Calu3 (cell line): ENCODE data around the gene ACTR1A. TPM values are rescaled to one million over a fixed set of nuclear protein-coding genes. Genes with fewer than 3 reads are reported as not detected.

Source experiments
- BruUV-seq: library from RNA; stranded (reverse); fragments of 400-500 nt; replicated peaks from 2 replicates; lab custom pipeline; 2021; lab: Mats Ljungman, UMichigan
- CTCF ChIA-PET: fragments of 300-600 bp; sonication (Branson Sonifier 250); formaldehyde crosslinking; loops from one replicate; lab custom pipeline; 2022; ENCODE audit warnings: antibody characterized with exemption; lab: Charles Lee
- DNase-seq: peaks from one replicate; pipeline ENCODE4 v3.0.0; 2022
- H3K27ac Mint-ChIP-seq: one replicate; pipeline ENCODE4 v1.8.0; 2022; ENCODE audit warnings: mixed read lengths; ENCODE audit not compliant: unreplicated experiment
- H3K27me3 Mint-ChIP-seq: one replicate; pipeline ENCODE4 v1.8.0; 2022; ENCODE audit warnings: mixed read lengths; ENCODE audit not compliant: unreplicated experiment
- H3K36me3 Mint-ChIP-seq: one replicate; pipeline ENCODE4 v1.8.0; 2022; ENCODE audit warnings: mild to moderate bottlenecking, moderate library complexity, mixed read lengths; ENCODE audit not compliant: insufficient read depth, unreplicated experiment
- H3K4me1 Mint-ChIP-seq: one replicate; pipeline ENCODE4 v1.8.0; 2022; ENCODE audit warnings: mild to moderate bottlenecking, low read depth, mixed read lengths; ENCODE audit not compliant: unreplicated experiment
- H3K4me3 Mint-ChIP-seq: one replicate; pipeline ENCODE4 v1.8.0; 2022; ENCODE audit warnings: mild to moderate bottlenecking, low read depth, moderate library complexity, mixed read lengths; ENCODE audit not compliant: unreplicated experiment
- H3K9me3 Mint-ChIP-seq: one replicate; pipeline ENCODE4 v1.8.0; 2022; ENCODE audit warnings: low read depth, mixed read lengths; ENCODE audit not compliant: unreplicated experiment
- intact Hi-C: fragments of 100-400 bp; cut with micrococcal nuclease; formaldehyde crosslinking; loops from one replicate; pipeline ENCODE4 v1.10.0; 2022; ENCODE audit not compliant: unreplicated experiment
- total RNA-seq: library from RNA; stranded (reverse); gene quantifications from 2 replicates; pipeline ENCODE4 v1.2.3, GENCODE V29; 2022
- TF ChIP-seq, protein P1 (sequence below): fragments of 200-600 bp; IDR thresholded peaks from one replicate; pipeline ENCODE4 v1.8.0; 2022; ENCODE audit warnings: antibody characterized with exemption; ENCODE audit not compliant: unreplicated experiment

The ACTR1A gene
- total RNA-seq, 1 experiment from 2014 or later: 48.2 TPM

DNA sequence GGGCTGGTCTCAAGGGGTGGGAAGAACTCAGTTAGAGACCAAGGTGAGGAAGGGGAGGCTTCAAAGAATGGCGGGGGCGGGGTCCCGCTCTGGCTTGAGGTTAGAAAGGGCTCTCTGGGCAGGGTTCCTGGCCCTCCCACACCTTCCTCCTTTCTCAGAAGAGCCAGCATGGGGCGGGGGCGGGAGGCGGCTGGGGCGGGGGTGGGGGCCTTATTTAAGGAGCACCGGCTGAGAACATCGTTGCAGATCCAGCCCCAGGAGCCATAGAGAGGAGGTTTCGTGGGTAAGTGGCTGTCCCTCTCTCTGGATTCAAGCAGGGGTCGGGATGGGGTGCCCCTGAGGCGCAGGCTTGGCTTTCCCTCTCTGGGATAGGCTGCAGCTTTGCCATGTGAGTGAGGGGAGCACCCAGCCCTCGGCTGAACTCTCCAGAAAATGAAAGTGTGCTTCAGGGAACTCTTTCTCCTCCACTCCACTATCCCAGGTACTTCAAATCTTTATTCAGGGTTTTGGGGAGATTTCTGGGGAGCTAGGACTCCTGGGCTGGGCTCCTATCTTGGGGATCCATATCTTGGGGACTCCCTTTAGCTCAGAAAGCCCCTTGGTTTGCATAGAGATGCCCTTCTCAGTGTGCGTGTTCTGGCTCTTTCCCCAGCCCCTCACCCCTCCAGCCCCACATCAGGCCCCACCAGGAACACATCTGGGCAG lies 66.8 kb downstream of the ACTR1A start:
- CTCF ChIA-PET: no interaction called here
- H3K27ac Mint-ChIP-seq: no peak overlapping the region
- no peak for DNase-seq
- H3K27me3 Mint-ChIP-seq: peaks cover 27% of the 10 kb centered on the region
- TF ChIP-seq, protein P1, sequence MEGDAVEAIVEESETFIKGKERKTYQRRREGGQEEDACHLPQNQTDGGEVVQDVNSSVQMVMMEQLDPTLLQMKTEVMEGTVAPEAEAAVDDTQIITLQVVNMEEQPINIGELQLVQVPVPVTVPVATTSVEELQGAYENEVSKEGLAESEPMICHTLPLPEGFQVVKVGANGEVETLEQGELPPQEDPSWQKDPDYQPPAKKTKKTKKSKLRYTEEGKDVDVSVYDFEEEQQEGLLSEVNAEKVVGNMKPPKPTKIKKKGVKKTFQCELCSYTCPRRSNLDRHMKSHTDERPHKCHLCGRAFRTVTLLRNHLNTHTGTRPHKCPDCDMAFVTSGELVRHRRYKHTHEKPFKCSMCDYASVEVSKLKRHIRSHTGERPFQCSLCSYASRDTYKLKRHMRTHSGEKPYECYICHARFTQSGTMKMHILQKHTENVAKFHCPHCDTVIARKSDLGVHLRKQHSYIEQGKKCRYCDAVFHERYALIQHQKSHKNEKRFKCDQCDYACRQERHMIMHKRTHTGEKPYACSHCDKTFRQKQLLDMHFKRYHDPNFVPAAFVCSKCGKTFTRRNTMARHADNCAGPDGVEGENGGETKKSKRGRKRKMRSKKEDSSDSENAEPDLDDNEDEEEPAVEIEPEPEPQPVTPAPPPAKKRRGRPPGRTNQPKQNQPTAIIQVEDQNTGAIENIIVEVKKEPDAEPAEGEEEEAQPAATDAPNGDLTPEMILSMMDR: no peak
- intact Hi-C loops: no loop called here
- H3K4me3 Mint-ChIP-seq: no peak overlapping the region
- peaks cover 21% of the 10 kb centered on the region for H3K36me3 Mint-ChIP-seq
- no TSS peak for BruUV-seq
- H3K4me1 Mint-ChIP-seq: peaks cover 24% of the 10 kb centered on the region
- no peaks in the 10 kb centered on the region for H3K9me3 Mint-ChIP-seq

DNA sequence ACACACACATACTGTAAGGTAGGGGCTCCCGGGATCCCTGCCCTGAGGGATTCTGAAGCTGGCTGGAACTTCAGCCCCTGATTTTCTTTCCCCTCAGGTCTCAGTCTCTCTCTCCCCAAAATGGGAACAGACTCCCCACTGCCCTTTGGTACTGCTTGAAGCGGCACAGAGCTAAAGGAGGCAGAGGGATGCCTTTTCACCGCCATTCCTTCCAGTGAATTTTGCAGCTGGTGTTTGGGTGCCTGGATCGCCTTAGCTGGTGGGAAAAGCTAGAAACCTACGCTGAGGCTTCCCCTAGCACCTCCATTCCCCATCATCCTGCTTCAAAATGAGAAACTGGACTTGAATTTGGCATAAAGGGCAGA lies 67.4 kb downstream of the ACTR1A start:
- peaks cover 27% of the 10 kb centered on the region for H3K27me3 Mint-ChIP-seq
- no TSS peak for BruUV-seq
- CTCF ChIA-PET: interaction anchor here (0.9 kb wide), 2 partner anchors 15 to 39 kb away, joined by 4 read pairs; partner anchors contain the start of genes FBXL15 and NFKB2
- no peak overlapping the region for H3K27ac Mint-ChIP-seq
- DNase-seq: no peak
- H3K9me3 Mint-ChIP-seq: no peaks in the 10 kb centered on the region
- no peak overlapping the region for H3K4me3 Mint-ChIP-seq
- TF ChIP-seq, protein P1: no peak
- intact Hi-C loops: no loop called here
- H3K4me1 Mint-ChIP-seq: peaks cover 24% of the 10 kb centered on the region
- peaks cover 21% of the 10 kb centered on the region for H3K36me3 Mint-ChIP-seq

DNA sequence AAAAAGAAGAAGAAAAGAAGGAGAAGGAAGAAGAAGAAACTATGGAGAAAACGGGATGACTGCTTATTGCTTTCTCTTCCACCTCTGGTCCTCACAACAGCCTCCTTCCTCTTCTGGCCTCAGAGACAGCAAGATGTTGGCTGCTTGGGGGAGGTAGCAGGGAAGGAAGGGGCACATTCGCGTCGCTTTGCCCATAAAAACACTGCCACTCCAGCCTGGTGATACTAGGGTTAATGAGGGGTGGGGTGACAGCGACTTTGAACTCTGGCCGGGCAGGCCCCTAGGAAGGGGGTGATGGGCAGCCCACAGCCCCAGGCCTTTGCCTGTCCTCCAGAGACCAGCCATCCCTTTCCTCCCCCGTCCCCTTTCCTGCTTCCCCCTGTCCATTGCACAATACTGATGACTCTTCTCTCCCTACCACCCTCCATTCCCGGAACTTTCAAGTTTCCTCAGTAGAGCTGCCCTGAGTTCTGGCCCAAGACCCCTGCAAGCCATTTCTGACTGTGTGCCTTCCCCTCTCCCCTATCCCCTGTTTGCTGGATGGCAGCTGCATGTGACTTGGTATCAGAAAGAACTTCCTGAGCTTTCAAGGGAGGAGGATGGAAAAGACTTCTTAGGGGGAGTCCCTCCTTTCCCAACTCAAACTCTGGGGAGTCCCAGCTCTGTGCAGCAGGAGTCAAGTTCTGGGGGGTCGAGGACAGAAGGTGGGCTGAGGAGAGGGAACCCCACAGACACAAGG lies 67.9 kb downstream of the ACTR1A start:
- intact Hi-C loops: no loop called here
- Mint-ChIP-seq H3K36me3 (peaks cover 21% of the 10 kb centered on the region), H3K27ac (no peak overlapping the region), H3K4me1 (peaks cover 24% of the 10 kb centered on the region), H3K9me3 (no peaks in the 10 kb centered on the region), H3K4me3 (no peak overlapping the region), H3K27me3 (peaks cover 27% of the 10 kb centered on the region)
- no peak for DNase-seq
- CTCF ChIA-PET: interaction anchor here (0.9 kb wide), 2 partner anchors 14 to 39 kb away, joined by 4 read pairs; partner anchors contain the start of genes FBXL15 and NFKB2
- no TSS peak for BruUV-seq
- TF ChIP-seq, protein P1: no peak

DNA sequence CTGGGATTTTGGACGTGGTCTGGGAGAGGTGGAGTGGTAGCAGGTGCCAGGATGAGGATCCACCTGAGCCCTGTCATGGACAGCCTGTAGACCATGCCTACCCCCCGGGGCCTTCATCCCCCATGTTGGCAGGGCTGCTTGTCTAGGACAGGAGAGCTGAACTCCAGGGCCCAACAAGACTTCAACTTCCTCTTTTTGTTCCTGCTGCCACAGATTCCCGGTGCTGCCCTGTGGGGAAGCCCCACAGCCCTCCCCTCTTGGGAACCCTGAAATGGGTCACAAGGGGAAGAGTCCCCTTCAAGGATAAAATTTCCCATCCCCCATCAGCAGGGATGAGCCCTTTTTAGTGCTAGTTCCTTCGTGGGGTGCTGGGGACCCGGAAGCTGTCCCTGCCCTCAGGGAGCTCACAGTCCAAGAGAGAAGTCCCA lies 68.9 kb downstream of the ACTR1A start:
- TF ChIP-seq, protein P1: no peak
- H3K27me3 Mint-ChIP-seq: peaks cover 27% of the 10 kb centered on the region
- DNase-seq: no peak
- peaks cover 21% of the 10 kb centered on the region for H3K36me3 Mint-ChIP-seq
- no peak overlapping the region for H3K27ac Mint-ChIP-seq
- peaks cover 24% of the 10 kb centered on the region for H3K4me1 Mint-ChIP-seq
- no peaks in the 10 kb centered on the region for H3K9me3 Mint-ChIP-seq
- BruUV-seq: no TSS peak
- intact Hi-C loops: no loop called here
- CTCF ChIA-PET: no interaction called here
- peak overlapping the region; percentile 81 for H3K4me3 Mint-ChIP-seq
